HepG2 (cell line): Measurements from ENCODE around the gene CTNNA2. TPM values are rescaled to one million over a fixed set of nuclear protein-coding genes. Genes with fewer than 3 reads are reported as not detected.

Source experiments
- ATAC-seq: fragments of 200-7000 bp; cut with Tn5 transposase; 3 replicates; pipeline ENCODE4 v1.9.1; 2020; ENCODE audit warnings: mild to moderate bottlenecking, moderate library complexity
- BruUV-seq: library from RNA; stranded (reverse); fragments of 400-500 nt; replicated peaks from 2 replicates; lab custom pipeline; 2021; lab: Mats Ljungman, UMichigan
- CTCF ChIA-PET: fragments of 300-600 bp; formaldehyde crosslinking; extraction: SDS; loops from one replicate; lab custom pipeline; 2021; ENCODE audit warnings: low total read pairs, inconsistent platforms, low intra/inter-chr PET ratio; lab: Yijun Ruan, JAX
- POLR2A ChIA-PET: fragments of 350-600 bp; sonication (Branson Sonifier 250); formaldehyde crosslinking; loops from one replicate; lab custom pipeline; 2020; ENCODE audit warnings: antibody characterized with exemption, inconsistent platforms; lab: Yijun Ruan, JAX
- DNase-seq: peaks from one replicate; pipeline ENCODE4 v3.0.0-alpha.2; 2015; ENCODE audit warnings: low spot score
- FAIRE-seq: peaks from 3 replicates; lab custom pipeline; 2011; peaks lifted over from hg19 to GRCh38; lab: Jason Lieb, UNC
- H2AFZ ChIP-seq: one replicate; pipeline ENCODE4 v1.6.1; 2011; ENCODE audit warnings: low read length, inconsistent platforms
- H3K27ac ChIP-seq: fragments of 300-600 bp; 3 replicates; pipeline ENCODE4 v1.8.0; 2011; ENCODE audit warnings: mixed run types, mild to moderate bottlenecking, mixed read lengths, low read length, inconsistent platforms; ENCODE audit not compliant: insufficient read depth; ENCODE audit errors: extremely low read length
- H3K27me3 ChIP-seq, 2 experiments: fragments of 200-600 bp in 1 of 2; 2 replicates in 1 of 2; 3 replicates in 1 of 2; pipeline versions ENCODE4 v1.6.0 to v1.8.0; 2011; ENCODE audit warnings: low read length in 2 of 2, mild to moderate bottlenecking in 2 of 2, moderate library complexity in 2 of 2, inconsistent platforms in 1 of 2; ENCODE audit not compliant: insufficient read depth in 2 of 2, control insufficient read depth in 1 of 2
- H3K36me3 ChIP-seq, 2 experiments: fragments of 200-600 bp in 1 of 2; replicated peaks in 1 of 2; 2 replicates in 1 of 2; 3 replicates in 1 of 2; pipeline versions ENCODE4 v1.5.1 to v1.8.0; 2011; ENCODE audit warnings: low read length in 2 of 2, inconsistent platforms in 1 of 2; ENCODE audit not compliant: insufficient read depth in 2 of 2, control insufficient read depth in 1 of 2
- H3K4me1 ChIP-seq: 2 replicates; pipeline ENCODE4 v1.5.1; 2012; ENCODE audit warnings: low read length, inconsistent platforms; ENCODE audit not compliant: insufficient read depth
- H3K4me2 ChIP-seq: 2 replicates; pipeline ENCODE4 v1.6.0; 2011; ENCODE audit warnings: low read depth, low read length, inconsistent platforms
- H3K4me3 ChIP-seq, 3 experiments: fragments of 200-600 bp in 1 of 3; sonication (generic), shearing (Covaris generic) in 1 of 3; replicated peaks in 1 of 3; 2 replicates each; pipeline ENCODE4 v1.5.1; 2011 to 2016; ENCODE audit warnings: low read length in 3 of 3, inconsistent platforms in 2 of 3, low read depth in 2 of 3, mild to moderate bottlenecking in 2 of 3, control low read depth in 1 of 3, mixed read lengths in 1 of 3; ENCODE audit not compliant: insufficient read depth in 1 of 3
- H3K79me2 ChIP-seq: one replicate; pipeline ENCODE4 v1.6.1; 2011; ENCODE audit warnings: low read length, inconsistent platforms; ENCODE audit not compliant: insufficient read depth
- H3K9ac ChIP-seq: 2 replicates; pipeline ENCODE4 v1.6.0; 2011; ENCODE audit warnings: mild to moderate bottlenecking, low read depth, low read length, inconsistent platforms; ENCODE audit not compliant: insufficient read depth
- H3K9me3 ChIP-seq: 2 replicates; pipeline ENCODE4 v1.5.1; 2012; ENCODE audit warnings: mild to moderate bottlenecking, low read length
- H4K20me1 ChIP-seq: 2 replicates; pipeline ENCODE4 v1.6.0; 2011; ENCODE audit warnings: inconsistent platforms, mild to moderate bottlenecking, low read length, moderate library complexity; ENCODE audit not compliant: insufficient read depth
- BRD4 ChIP-seq: sonication (generic); formaldehyde crosslinking; IDR thresholded peaks from 2 replicates; pipeline ENCODE4 v1.4.0; 2020; ENCODE audit warnings: missing genetic modification reagents
- HDAC2 ChIP-seq: sonication (generic); formaldehyde crosslinking; IDR thresholded peaks from 2 replicates; pipeline ENCODE4 v1.4.0; 2020; ENCODE audit warnings: missing genetic modification reagents
- NCOA2 ChIP-seq: sonication (generic); formaldehyde crosslinking; IDR thresholded peaks from 2 replicates; pipeline ENCODE4 v1.8.0; 2022; ENCODE audit warnings: inconsistent platforms
- NONO ChIP-seq, 2 experiments: fragments of 450-650 bp in 1 of 2; sonication (generic) in 1 of 2; formaldehyde crosslinking in 1 of 2; IDR thresholded peaks in 1 of 2; conservative IDR thresholded peaks in 1 of 2; 2 replicates each; pipeline versions ENCODE4 v1.6.1 to v1.8.0; 2017 to 2022; ENCODE audit warnings: mild to moderate bottlenecking in 1 of 2, missing genetic modification reagents in 1 of 2, moderate library complexity in 1 of 2
- U2AF2 ChIP-seq: fragments of 200-400 bp; formaldehyde crosslinking; IDR thresholded peaks from 2 replicates; pipeline ENCODE4 v1.6.1; 2017; ENCODE audit warnings: low read depth, mild to moderate bottlenecking, low read length
- WGBS: methylation state at CpG from one replicate; pipeline ENCODE4 v1.1.6; 2017; ENCODE audit warnings: low lambda C conversion rate; 5-methylcytosine and 5-hydroxymethylcytosine counted together
- in situ Hi-C: cut with HindIII; loops from 2 replicates; pipeline ENCODE4 v1.10.0; 2017; ENCODE audit warnings: low pct_unique_long_range_greater_than_20kb; ENCODE audit not compliant: extremely low pct_ligation_motif_present
- intact Hi-C: fragments of 100-400 bp; cut with micrococcal nuclease; formaldehyde crosslinking; loops from one replicate; pipeline ENCODE4 v1.10.0; 2022; ENCODE audit not compliant: unreplicated experiment
- polyA plus RNA-seq, 8 experiments: library from polyadenylated mRNA; depleted of rRNA in 3 of 8; stranded (reverse) in 7 of 8; unstranded in 1 of 8; fragments of >200 nt; fragmentation: Illumina TruSeq in 4 of 8; extraction: Trizol in 4 of 8; gene quantifications; 2 replicates each; pipeline versions ENCODE4 v1.2.1 to v1.2.3, GENCODE V29; 2011 to 2016; ENCODE audit warnings: low read depth in 4 of 8, missing spikeins in 1 of 8, mixed read lengths in 1 of 8; ENCODE audit not compliant: insufficient read depth in 1 of 8
- total RNA-seq, 5 experiments: library from RNA; depleted of rRNA; stranded (reverse); fragments of >200 nt; fragmentation: Illumina TruSeq; extraction: Trizol; gene quantifications; 2 replicates each; pipeline ENCODE4 v1.2.3, GENCODE V29; 2016; ENCODE audit warnings: low read depth in 1 of 5
- TF ChIP-seq, protein P1 (sequence below): sonication (generic); formaldehyde crosslinking; IDR thresholded peaks from 2 replicates; pipeline ENCODE4 v1.5.1; 2020; ENCODE audit warnings: missing genetic modification reagents, mild to moderate bottlenecking, borderline replicate concordance
- TF ChIP-seq, protein P2 (sequence below): sonication (generic); formaldehyde crosslinking; IDR thresholded peaks from 2 replicates; pipeline ENCODE4 v1.4.0; 2020; ENCODE audit warnings: mild to moderate bottlenecking, missing genetic modification reagents, borderline replicate concordance
- TF ChIP-seq, protein P3 (sequence below): sonication (generic); formaldehyde crosslinking; IDR thresholded peaks from 2 replicates; pipeline ENCODE4 v1.5.1; 2020; ENCODE audit warnings: mild to moderate bottlenecking, moderate library complexity, missing genetic modification reagents
- TF ChIP-seq, protein P4 (sequence below): sonication (generic); formaldehyde crosslinking; IDR thresholded peaks from 2 replicates; pipeline ENCODE4 v1.5.1; 2020; ENCODE audit warnings: mild to moderate bottlenecking, missing genetic modification reagents

CTNNA2 gene
- total and polyA plus RNA-seq, 2 of the 13 experiments (the other 11 are each of a cell fraction or from before 2014, with no cell fraction given), result not detected

DNA sequence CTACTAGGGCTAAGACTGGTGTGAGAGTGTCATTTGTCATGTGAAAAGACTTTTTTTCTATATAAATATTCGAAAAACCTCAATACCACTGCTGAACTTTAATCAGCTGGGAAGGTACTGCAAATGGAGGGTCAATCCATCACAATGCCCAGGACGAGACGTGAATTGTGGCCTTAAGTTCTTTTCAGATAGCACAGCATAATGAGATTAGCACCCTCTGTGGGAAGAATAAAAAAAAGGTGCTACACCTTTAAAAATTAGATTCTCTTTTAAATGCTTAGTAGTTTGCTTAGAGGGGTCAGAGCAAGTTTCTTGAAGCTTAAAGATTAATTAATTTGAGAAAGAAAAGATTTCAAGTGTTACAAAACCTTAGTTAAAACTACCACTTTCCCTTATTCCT, 786.1 kb downstream of the CTNNA2 start:
- WGBS, result 17% methylated on average over 3 of the region's 3 CpGs
- POLR2A ChIA-PET, result no interaction called here
- TF ChIP-seq, protein P1, sequence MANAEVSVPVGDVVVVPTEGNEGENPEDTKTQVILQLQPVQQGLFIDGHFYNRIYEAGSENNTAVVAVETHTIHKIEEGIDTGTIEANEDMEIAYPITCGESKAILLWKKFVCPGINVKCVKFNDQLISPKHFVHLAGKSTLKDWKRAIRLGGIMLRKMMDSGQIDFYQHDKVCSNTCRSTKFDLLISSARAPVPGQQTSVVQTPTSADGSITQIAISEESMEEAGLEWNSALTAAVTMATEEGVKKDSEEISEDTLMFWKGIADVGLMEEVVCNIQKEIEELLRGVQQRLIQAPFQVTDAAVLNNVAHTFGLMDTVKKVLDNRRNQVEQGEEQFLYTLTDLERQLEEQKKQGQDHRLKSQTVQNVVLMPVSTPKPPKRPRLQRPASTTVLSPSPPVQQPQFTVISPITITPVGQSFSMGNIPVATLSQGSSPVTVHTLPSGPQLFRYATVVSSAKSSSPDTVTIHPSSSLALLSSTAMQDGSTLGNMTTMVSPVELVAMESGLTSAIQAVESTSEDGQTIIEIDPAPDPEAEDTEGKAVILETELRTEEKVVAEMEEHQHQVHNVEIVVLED, result no peak
- TF ChIP-seq, protein P2, sequence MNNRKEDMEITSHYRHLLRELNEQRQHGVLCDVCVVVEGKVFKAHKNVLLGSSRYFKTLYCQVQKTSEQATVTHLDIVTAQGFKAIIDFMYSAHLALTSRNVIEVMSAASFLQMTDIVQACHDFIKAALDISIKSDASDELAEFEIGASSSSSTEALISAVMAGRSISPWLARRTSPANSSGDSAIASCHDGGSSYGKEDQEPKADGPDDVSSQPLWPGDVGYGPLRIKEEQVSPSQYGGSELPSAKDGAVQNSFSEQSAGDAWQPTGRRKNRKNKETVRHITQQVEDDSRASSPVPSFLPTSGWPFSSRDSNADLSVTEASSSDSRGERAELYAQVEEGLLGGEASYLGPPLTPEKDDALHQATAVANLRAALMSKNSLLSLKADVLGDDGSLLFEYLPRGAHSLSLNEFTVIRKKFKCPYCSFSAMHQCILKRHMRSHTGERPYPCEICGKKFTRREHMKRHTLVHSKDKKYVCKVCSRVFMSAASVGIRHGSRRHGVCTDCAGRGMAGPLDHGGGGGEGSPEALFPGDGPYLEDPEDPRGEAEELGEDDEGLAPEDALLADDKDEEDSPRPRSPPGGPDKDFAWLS (CRISPR knock-in tag), result no peak
- no peak for TF ChIP-seq U2AF2
- TF ChIP-seq, protein P3, sequence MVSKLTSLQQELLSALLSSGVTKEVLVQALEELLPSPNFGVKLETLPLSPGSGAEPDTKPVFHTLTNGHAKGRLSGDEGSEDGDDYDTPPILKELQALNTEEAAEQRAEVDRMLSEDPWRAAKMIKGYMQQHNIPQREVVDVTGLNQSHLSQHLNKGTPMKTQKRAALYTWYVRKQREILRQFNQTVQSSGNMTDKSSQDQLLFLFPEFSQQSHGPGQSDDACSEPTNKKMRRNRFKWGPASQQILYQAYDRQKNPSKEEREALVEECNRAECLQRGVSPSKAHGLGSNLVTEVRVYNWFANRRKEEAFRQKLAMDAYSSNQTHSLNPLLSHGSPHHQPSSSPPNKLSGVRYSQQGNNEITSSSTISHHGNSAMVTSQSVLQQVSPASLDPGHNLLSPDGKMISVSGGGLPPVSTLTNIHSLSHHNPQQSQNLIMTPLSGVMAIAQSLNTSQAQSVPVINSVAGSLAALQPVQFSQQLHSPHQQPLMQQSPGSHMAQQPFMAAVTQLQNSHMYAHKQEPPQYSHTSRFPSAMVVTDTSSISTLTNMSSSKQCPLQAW (CRISPR knock-in tag), result no peak
- no peak for TF ChIP-seq BRD4
- TF ChIP-seq NCOA2 (CRISPR knock-in tag), result no peak
- TF ChIP-seq NONO (IDR thresholded peaks at IDR 0.05), result no peak
- no peak for TF ChIP-seq NONO (CRISPR knock-in tag; conservative IDR thresholded peaks at IDR 0.05)
- no peak for TF ChIP-seq HDAC2 (CRISPR knock-in tag)
- TF ChIP-seq, protein P4, sequence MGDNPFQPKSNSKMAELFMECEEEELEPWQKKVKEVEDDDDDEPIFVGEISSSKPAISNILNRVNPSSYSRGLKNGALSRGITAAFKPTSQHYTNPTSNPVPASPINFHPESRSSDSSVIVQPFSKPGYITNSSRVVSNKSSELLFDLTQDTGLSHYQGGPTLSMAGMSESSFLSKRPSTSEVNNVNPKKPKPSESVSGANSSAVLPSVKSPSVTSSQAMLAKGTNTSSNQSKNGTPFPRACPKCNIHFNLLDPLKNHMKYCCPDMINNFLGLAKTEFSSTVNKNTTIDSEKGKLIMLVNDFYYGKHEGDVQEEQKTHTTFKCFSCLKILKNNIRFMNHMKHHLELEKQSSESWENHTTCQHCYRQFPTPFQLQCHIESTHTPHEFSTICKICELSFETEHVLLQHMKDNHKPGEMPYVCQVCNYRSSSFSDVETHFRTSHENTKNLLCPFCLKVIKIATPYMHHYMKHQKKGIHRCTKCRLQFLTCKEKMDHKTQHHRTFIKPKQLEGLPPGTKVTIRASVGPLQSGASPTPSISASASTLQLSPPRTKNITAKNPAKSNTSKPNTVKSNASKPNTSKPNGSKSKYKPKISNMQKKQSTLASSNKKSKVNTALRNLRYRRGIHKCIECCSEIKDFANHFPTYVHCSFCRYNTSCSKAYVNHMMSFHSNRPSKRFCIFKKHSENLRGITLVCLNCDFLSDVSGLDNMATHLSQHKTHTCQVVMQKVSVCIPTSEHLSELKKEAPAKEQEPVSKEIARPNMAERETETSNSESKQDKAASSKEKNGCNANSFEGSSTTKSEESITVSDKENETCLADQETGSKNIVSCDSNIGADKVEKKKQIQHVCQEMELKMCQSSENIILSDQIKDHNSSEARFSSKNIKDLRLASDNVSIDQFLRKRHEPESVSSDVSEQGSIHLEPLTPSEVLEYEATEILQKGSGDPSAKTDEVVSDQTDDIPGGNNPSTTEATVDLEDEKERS (CRISPR knock-in tag), result no peak

More for the DNA sequence above, 786.1 kb downstream of the CTNNA2 start:
- CTCF ChIA-PET, result no interaction called here
- in situ Hi-C loops, result no loop called here
- H3K4me2 ChIP-seq, result no peak overlapping the region
- H3K36me3 ChIP-seq, result no peaks in the 10 kb centered on the region
- FAIRE-seq, result no peak
- H4K20me1 ChIP-seq, result no peaks in the 10 kb centered on the region
- intact Hi-C loops, result no loop called here
- no TSS peak for BruUV-seq
- H3K9me3 ChIP-seq, result no peaks in the 10 kb centered on the region
- H3K4me3 ChIP-seq, result no peak overlapping the region
- no peak for DNase-seq
- H3K9ac ChIP-seq, result no peak overlapping the region
- no peak overlapping the region for H3K27ac ChIP-seq
- peaks cover 2 to 19% of the 10 kb centered on the region in 2 experiments; a peak in 3 of 5 replicates for H3K27me3 ChIP-seq
- no peak overlapping the region for H2AFZ ChIP-seq
- no peak for ATAC-seq
- H3K4me1 ChIP-seq, result no peaks in the 10 kb centered on the region
- no peaks in the 10 kb centered on the region for H3K79me2 ChIP-seq
